Measurements from ENCODE around the gene NLRP1.

Gene NLRP1

DNA sequence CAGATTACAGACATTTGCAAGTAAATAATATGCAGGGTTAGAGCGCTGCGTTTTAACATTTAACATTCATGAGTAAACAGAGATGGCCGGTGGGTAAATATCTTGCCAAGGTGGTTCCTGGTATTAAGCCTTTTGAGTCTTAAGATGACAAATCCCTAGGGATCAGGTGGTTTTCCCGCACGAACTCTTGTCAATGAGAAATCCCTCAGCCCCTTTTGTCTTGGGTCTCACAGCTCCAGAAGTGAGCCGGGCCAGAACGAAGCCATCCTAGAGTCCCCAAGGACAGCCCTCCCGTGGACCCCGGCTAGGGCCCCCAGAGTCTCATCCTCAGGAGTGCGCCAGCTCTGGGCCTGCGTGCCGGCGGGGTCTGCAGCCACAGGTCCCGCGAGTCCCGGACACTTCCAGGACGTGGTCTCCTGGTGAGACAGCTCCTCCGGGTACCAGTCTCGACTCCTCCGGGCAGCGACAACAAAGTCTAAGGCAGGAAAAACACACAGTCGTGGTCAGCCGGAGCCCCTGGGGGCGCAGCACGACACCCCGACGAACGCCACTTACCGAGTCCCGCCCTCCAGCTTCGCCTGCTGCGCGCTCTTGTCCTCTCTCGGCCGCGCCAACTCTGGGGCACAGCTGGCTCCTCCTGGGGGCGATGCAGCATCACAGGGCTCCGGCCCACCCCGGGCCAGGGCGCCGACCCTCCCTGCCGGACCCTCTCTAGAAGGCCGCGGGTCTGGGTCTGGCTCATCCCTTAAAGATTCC is 84.7 kb downstream of the NLRP1 start:
- no peak for DNase-seq (ENCODE audit: low read depth, low spot score)
- peak overlapping the region; percentile 64 for H3K4me3 ChIP-seq (ENCODE audit: low read length)

GRCh38 chr17:5492970-5493369 is 91.3 kb downstream of the NLRP1 start:
- H3K4me3 ChIP-seq (ENCODE audit: low read length): no peak overlapping the region
- DNase-seq (ENCODE audit: low read depth, low spot score): no peak

GRCh38 chr17:5488752-5489151 is 95.6 kb downstream of the NLRP1 start:
- DNase-seq (ENCODE audit: low read depth, low spot score): no peak
- no peak overlapping the region for H3K4me3 ChIP-seq (ENCODE audit: low read length)

GRCh38 chr17:5486206-5487124 is 97.8 kb downstream of the NLRP1 start, which contains the start of gene MIS12:
Gene MIS12, plus strand, starts transcription at chr17:5486566. Its CDS starts 2,297 bp downstream, at chr17:5488863.
- peak within 1 kb of the TSS; percentile 92 for H3K4me3 ChIP-seq (ENCODE audit: low read length)
- DNase-seq (ENCODE audit: low read depth, low spot score): peak; percentile 98

- H3K4me3 ChIP-seq (ENCODE audit: low read length): peak within 1 kb of the TSS; percentile 92
- DNase-seq (ENCODE audit: low read depth, low spot score): no peak
These were observed 98.8 kb downstream of the NLRP1 start, which contains the start of gene DERL2 for GRCh38 chr17:5485270-5486205. Gene DERL2, minus strand, starts transcription at chr17:5486178. Its CDS starts 17 bp downstream, at chr17:5486161.

DNA sequence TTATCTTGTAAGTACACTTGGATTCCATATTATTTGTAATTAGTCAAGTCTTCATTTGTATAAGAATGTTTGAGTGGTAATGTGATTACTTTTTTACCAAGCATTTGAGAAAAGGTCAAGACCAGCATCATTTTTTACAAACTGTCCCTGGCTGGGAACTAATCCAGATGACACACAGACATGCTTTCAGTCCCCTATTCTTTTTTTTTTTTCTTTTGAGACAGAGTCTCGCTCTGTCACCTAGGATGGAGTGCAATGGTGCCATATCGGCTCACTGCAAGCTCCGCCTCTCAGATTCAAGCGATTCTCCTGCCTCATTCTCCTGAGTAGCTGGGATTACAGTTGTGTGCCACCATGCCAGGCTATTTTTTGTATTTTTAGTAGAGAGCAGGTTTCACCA is 102.9 kb downstream of the NLRP1 start:
- no peak for DNase-seq (ENCODE audit: low read depth, low spot score)
- no peak overlapping the region for H3K4me3 ChIP-seq (ENCODE audit: low read length)

GRCh38 chr17:5480962-5481361 is 103.3 kb downstream of the NLRP1 start:
- no peak for DNase-seq (ENCODE audit: low read depth, low spot score)
- H3K4me3 ChIP-seq (ENCODE audit: low read length): no peak overlapping the region

- DNase-seq (ENCODE audit: low read depth, low spot score): no peak
- no peak overlapping the region for H3K4me3 ChIP-seq (ENCODE audit: low read length)
These were observed 105.3 kb downstream of the NLRP1 start for GRCh38 chr17:5478992-5479391.

GRCh38 chr17:5473906-5474305 is 110.4 kb downstream of the NLRP1 start:
- no peak for DNase-seq (ENCODE audit: low read depth, low spot score)

DNA sequence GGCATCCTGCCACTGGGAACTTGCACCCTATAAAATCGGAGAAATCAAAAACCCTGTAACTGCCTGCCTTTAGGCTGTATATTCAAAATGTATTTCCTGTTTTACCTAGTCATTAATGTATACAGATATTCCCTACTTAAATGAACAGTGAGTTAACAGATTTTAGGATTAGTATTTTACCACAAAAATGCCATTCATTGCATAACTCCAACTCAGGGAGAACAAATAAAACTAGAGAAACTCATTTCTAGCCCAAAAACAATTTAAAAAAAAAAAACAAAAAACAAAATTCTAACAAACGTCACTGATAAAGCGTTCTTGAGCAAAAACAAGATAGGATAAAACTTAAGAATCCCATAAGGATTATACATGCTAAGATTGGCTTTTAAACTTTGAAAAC is 111.8 kb downstream of the NLRP1 start:
- DNase-seq (ENCODE audit: low read depth, low spot score): no peak
- no peak overlapping the region for H3K4me3 ChIP-seq (ENCODE audit: low read length)

More at GRCh38 chr17:5473906-5474305, 110.4 kb downstream of the NLRP1 start:
- H3K4me3 ChIP-seq (ENCODE audit: low read length): no peak overlapping the region

- H3K4me3 ChIP-seq (ENCODE audit: low read length): peak overlapping the region; percentile 91
- DNase-seq (ENCODE audit: low read depth, low spot score): no peak
These were observed 116.2 kb downstream of the NLRP1 start for GRCh38 chr17:5468075-5468473.

DNA sequence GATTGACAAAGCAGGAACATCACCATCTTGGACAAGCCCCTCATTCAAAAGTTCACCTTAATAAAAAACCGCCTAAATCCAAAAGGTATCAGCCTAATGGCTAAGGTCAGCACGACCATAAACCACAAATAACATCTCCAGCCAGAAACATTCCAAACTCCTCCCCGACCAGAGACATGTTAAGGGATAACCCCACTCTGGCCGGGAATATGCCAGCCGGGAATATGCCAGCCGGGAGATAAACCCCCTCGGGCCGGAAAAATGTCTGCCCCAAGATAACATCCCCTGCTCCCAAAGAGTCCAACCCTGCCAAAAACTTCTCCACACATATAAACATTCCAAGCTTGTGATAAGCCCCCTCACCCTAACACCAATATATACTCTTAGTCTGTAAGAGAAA is 116.9 kb downstream of the NLRP1 start:
- no peak for DNase-seq (ENCODE audit: low read depth, low spot score)
- H3K4me3 ChIP-seq (ENCODE audit: low read length): peak overlapping the region; percentile 91

DNA sequence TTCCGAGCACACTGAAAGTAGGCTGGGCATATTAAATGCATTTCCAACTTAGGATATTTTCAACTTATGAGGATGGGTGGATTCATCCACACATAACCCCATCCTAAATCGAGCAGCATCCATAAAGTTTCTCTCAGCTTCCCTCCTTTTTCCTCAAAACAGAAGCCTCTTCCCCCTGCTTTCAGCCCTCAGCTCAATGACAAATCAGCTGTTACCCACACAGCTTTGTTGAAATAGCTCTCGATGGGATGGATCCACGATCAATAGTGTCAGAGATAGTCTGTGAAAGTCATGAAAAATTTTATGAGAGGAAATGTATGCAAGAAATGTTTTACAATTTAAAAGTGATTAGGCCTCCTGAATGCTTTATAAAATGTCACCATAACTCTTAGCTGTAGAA is 118.0 kb downstream of the NLRP1 start:
- no peak for DNase-seq (ENCODE audit: low read depth, low spot score)
- H3K4me3 ChIP-seq (ENCODE audit: low read length): no peak overlapping the region

DNA sequence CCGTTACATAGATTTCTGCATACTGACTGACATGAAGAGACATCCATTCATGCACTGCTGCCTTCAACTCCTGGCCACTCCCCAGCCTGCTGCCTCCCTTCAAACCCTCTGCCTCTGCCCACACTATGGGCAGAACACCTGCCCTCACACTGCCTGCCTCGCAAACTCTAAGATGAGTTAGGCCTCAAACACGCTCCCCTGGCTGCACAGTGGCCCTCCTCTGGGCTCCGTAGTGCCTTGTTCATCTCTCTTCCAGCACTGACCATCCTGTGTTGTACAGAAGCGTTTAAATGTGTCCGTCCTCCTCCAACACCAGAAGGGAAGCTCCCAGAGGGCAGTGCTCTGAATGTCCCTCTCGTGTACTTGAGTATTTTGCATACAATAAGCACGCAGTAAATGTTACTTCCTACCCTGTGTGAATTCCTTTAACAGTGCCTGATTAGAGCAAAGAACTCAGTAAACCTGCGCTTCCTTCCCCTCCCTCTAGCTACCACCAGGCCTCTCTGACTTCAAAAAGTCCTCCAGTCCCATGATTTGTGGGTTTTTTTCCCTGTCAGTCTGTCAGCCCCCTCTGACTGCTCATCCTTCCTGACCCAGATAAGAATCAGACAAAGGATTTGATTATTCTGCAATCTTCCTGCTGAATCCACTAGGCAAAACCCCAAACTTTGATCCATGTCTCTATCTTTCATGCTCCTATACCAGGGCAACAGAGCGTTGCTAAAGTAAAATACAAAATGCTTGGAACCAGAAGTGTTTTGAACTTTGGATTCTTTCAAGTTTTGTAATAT is 119.4 kb downstream of the NLRP1 start:
- no peak overlapping the region for H3K4me3 ChIP-seq (ENCODE audit: low read length)
- DNase-seq (ENCODE audit: low read depth, low spot score): peak; percentile 31
